ENCODE data around the gene CUX1.
"Not testable (repeated sequence)": the region's sequence is repeated elsewhere in the genome, so short reads cannot be mapped to it uniquely, and the experiment has no call there.

Gene CUX1

GRCh38 chr7:102303669-102304422, 486.4 kb downstream of the CUX1 start:
- DNase-seq = no peak

GRCh38 chr7:102304668-102305067, 487.2 kb downstream of the CUX1 start:
- DNase-seq = no peak

DNA sequence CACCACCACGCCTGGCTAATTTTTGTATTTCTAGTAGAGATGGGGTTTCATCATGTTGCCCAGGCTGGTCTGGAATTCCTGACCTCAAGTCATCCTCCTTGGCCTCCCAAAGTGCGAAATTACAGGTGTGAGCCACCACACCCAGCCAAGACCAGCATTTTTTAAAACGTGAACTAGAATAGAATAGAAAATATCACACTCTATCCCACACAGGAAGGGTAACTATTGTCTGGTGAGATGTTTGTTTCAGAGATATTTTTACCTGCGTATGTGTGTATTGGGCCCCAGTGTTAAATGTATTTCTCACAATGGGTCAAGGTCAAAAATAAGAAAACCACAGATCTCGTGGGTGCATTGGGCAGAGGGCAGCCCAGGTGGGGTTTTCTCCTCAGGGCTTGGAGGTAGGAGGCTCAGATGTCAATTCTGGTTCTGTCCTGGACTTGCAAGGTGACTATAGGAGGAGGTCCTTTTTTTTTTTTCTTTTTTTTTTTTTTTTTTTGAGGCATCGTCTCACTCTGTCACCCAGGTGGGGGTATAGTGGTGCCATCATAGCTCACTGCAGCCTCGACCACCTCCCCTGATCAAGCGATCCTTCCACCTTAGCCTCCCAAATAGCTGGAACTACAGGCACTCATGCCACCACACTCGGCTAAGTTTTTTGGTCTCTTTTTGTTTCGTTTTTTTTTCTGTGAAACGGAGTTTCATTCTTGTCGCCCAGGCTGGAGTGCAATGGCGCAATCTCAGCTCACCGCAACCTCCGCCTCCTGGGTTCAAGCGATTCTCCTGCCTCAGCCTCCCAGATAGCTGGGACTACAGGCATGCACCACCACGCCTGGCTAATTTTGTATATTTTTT, 488.2 kb downstream of the CUX1 start:
- DNase-seq = no peak

- DNase-seq = no peak
Measured at GRCh38 chr7:102306916-102307677, 489.7 kb downstream of the CUX1 start.

DNA sequence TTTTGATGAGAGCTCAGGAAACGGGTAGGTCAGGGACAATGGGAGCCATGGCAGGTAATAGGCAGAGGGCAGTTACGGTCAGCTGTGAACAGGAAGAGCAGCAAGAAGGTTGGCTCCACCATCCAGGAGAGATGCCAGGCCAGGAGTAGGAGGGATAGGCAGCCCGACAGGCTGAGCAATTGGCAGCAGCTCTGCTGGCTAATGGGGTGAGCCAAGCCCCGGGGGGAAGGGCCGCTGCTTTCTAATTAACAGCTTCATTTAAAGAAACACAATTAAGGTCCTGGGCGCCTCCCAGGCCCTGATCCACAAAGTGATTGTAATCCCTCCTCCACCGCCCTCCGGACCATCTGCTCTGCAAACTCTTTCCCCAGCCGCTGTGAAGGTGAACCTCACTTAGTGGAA, 493.0 kb downstream of the CUX1 start:
- DNase-seq = peak in 1 of 2 experiments; percentile 51

DNA sequence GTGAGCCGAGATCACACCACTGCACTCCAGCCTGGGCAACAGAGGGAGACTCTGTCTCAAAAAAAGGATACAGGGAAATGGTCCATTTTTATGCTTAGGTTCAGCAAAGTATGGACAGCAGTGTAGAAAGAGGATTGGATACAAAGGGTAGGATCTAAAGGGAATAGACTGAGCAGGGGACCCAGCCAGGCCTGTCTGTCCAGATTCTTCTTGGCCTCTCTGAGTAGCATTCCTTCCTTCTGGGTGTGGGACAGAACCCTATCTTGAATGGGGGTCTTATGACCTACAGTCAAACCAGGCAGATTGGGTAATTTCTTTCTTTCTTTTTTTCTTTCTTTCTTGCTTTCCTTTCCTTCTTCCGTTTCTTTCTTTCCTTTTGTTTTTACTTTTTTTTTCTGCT, 494.9 kb downstream of the CUX1 start:
- no peak for DNase-seq

- DNase-seq = no peak
Measured at GRCh38 chr7:102313997-102314780, 496.8 kb downstream of the CUX1 start.

GRCh38 chr7:102317231-102318059, 500.0 kb downstream of the CUX1 start:
- no peak for DNase-seq

GRCh38 chr7:102318482-102318971, 501.1 kb downstream of the CUX1 start:
- DNase-seq = no peak

GRCh38 chr7:102319671-102320070, 502.2 kb downstream of the CUX1 start:
- no peak for DNase-seq

DNA sequence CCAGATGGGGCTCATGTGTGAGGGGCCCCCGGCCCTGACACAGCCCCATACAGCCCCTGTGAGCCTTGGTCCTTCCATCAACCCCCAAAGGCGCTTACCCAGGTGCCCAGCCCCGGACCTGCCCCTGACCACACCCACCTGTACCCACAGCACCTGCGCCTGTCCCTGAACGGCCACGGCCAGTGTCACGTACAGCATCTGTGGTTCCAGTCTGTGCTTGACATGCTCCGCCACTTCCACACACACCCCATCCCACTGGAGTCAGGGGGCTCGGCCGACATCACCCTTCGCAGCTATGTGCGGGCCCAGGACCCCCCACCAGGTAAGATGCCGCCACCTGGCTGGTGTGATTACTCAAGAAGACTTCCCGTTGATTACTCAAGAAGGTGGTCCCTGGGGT, 502.8 kb downstream of the CUX1 start:
- DNase-seq = no peak

DNA sequence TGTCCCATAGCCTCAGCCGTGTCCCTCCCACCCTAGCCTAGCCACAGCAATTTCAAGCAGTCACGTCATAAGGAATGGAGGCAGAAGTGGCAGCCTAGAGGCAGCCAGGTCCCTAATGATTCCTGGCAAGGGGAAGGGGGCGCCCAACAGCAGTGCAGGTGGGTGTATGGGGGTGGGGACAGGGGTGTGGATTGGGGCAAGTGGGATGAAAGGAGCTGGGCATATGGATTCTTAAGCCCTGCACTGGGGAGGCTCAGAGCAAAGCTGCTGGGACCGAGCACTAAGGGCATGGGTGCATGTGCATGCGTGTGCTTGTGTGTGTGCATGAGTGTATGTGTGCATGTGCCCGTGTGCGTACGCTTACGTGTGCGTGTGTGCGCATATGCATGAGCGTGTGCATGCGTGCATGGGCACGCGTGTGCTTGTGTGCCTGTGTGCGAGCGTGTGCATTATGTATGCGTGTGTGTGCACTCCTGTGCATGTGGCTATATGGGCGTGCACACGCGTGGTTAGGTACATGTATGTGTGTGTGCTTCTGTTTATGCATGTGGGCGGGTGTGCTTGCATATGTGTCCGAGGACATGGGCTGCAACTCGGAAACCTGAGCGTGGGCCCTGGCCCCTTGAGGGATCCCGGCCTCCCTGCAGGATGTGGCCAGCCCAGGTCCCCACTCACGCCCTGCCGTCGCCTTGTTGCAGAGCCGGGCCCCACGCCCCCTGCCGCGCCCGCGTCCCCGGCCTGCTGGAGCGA, 503.4 kb downstream of the CUX1 start:
- no peak for DNase-seq

GRCh38 chr7:102321351-102322201, 504.1 kb downstream of the CUX1 start:
- no peak for DNase-seq

DNA sequence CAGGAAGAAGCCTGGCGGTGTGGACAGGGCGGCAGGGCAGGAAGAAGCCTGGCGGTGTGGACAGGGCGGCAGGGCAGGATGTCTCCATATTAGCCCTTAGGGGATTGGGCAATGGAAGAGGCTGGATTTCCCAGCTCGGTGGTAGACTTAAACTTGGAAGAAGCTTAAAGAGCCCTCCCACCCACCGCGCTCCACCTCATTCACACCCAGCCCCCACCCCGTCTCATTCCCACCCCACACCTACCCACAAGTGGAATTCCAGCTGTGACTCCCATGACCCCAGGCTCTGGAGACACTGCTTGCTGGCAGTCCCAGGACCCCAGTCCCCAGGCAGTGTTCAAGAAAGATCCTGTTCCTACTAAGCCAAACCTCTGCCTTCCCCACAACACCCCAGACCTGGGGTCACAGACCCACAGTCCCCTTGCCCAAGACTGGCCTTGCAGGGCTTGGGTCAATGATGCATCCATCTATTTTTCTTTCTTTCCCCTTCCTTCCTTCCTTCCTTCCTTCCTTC, 504.8 kb downstream of the CUX1 start:
- no peak for DNase-seq

GRCh38 chr7:102323914-102324195, 506.4 kb downstream of the CUX1 start:
- no peak for DNase-seq

DNA sequence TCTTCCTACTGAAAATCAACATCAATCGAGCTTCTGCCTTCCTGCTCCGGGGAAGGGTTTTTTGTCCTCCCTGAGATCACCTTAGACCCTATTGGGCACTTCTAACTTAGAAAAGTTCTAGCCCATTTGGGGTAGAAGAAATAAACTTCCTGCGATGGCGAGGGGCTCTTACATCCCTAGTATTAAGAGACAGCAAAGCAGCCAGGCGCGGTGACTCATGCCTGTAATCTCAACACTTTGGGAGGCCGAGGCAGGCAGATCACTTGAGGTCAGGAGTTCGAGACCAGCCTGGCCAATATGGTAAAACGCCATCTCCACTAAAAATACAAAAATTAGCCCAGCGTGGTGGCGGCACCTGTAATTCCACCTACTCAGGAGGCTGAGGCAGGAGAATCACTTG, 507.7 kb downstream of the CUX1 start:
- DNase-seq = not testable (repeated sequence)

DNA sequence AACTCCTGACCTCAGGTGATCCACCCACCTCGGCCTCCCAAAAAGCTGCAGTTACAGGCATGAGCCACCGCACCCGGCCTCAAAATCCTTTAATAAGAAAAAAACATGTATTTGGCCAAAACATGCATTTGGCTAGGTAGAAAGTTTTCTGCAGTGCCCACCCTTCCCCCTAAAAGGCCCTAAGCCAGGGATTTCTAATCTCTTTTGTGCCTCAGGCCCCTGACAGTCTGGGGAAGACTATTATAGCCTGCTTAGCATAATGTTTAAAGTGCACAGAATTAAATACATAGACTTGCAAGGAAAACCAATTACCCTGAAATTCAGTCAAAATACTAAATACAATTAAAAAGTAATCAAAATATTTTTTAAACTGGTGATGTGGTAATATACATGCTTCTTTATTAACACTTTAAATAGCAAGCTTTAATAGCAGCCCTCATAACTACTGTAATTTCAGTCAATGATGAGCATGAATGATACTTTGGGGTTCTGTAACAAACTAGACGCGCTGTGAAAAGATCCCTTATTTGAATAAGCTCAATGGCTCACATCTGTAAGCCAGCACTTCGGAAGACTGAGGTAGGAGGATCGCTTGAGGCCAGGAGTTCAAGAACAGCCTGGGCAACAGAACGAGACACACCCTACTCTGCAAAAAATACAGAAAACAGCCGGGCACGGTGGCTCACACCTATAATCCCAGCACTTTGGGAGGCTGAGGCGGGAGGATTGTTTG, 508.9 kb downstream of the CUX1 start:
- no peak for DNase-seq

DNA sequence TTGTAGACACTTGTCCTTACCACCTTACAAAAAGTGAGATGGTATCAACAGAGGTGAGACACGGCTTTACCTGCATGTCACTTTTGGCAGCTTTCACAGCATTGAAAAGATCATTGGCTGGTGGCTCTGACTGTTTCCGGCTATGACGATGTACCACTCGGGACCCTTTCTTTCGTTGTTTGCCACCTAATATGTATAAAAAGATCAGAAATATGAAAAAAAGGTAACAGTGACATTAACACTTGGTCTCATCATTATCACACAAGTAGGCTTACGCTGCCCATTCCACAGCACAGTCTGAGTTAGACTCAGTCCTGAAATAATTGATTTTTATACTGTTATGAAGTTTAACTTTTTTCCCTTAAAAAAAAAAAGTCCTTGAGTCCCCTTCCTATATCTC, 509.8 kb downstream of the CUX1 start:
- not testable (repeated sequence) for DNase-seq

DNA sequence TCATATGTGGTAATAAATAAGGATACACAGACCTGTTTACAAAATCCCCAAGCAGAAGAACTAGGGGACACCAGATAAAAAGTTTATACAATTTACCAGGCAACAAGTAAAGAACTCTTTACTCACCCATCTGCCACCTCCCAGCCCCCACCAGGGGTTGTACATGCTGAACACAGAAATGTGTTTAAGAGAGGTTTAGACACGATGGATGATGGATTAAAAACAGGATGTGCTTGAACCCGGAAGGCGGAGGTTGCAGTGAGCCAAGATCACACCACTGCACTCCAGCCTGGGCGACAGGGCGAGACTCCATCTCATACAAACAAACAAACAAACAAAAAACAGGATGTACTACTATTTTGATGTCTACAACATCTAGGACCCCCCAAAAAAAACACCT, 511.4 kb downstream of the CUX1 start:
- not testable (repeated sequence) for DNase-seq

Measured in NCI-H446 (cell line).